Amniotic epithelial cell (primary cell): ENCODE measurements around the gene MALRD1.

Experiments used
- DNase-seq: peaks from one replicate; pipeline ENCODE4 v3.0.0-alpha.2; 2010; ENCODE audit warnings: low read depth

The MALRD1 gene

DNA sequence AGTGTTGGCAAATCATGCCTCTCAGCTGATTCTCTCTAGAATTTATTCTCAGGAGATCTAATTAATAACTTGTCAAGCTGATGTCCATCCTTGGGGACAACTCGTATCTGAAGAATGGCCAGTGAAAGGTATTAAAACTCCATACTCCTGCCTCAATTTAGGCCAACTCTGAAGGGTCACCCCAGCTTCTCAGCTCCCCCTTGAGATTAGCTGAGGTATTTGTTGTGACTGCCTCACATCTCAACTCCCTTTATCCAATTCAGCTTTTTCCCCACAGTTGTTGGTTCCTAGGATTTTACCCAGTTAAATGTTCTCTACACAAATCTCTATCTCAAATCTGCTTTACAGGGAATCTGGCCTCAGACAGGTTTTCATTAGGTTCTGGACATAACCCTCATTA is 182.4 kb downstream of the MALRD1 start:
- DNase-seq: no peak

DNA sequence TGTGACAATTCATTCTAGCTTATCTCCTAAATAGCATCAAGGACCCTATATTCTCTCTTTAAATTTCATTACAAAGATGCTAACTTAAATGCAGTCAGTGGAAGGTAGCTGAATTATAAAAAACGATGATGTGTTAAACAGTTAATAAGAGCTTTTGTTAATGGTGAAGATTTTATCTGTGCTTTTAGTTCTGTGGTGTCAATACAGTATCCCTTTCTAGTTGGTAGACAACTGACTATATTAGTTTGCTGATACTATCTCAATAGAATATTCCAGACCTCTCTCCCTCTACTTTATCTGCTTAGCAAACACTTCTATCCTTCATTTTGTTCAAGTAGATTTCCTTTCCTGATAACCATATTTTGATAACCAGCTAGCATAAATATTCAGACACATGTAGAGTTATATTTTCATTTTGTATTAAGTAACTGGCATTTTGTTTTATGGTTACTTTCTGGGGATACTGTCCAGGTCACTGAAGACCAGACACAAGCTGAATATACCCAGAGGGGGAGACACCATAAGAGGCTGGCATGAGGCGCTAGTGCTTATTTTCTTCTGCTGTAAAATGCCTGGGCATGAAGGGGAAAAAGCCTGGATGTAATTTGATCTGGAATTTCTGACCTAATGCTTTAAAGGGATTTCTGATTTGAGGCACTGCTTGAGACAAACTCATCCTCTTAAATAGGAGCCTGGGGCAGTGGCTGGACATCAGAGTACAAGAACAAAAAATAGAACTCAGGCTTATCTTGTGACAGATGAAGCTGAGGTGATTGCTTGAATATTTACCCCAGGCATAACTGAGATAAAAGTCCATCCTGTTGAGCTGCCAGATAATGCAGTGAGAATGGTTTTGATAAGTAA is 197.5 kb downstream of the MALRD1 start:
- peak; percentile 32 for DNase-seq

DNA sequence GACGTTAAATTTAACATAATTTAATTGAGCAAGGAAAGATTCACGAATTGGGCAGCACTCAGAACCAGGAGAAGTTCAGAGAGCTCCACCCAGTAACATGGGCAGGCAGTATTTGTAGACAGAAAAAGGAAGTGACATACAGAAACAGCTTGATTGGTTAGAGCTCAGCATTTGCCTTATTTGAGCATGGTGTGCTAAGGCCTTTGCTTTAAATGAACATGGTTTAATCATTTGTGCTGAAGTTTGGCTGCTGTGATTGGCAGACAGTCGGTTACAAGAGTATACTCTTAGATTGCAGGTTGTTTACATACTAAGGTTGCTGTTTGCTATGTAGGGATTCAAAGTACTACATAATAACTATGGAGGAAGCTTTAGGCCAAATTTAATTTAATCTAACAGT is 199.2 kb downstream of the MALRD1 start:
- DNase-seq: no peak

DNA sequence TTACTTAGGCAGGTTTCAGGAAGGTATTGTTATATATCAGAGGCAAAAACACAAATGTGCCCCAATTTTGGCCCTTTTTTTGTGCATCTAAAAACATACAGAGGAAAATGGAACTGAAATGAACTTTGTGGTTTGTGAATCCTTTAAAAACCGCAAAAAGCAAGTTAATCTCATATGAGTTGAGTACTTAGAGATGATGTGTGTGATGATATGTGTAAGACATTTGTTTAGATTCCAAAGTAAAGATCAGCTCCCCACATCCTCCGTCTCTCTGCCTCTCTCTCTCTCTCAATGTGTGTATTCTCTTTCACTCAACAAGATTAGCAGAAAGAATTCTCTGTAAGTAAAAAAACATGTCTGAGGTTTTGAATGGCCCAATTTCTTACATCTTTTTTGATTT is 201.9 kb downstream of the MALRD1 start:
- DNase-seq: peak; percentile 82

DNA sequence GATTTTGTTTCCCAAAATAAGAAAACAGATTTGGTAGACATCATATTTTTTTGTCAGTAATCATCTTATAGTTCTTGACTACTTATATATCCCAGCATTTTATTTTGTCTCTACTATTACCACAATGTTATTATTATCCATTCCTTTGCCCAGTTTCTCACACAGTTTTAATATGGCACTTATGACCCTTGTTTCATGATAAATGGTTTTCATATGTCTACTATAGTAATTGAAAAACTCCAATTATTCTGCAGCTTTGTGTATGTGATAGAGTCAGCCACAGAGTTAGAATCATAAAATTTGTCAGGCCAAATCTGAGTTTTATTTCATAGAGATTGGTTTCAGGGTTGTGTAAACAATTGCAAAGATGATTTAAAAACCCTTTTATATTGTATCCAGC is 203.9 kb downstream of the MALRD1 start:
- no peak for DNase-seq

DNA sequence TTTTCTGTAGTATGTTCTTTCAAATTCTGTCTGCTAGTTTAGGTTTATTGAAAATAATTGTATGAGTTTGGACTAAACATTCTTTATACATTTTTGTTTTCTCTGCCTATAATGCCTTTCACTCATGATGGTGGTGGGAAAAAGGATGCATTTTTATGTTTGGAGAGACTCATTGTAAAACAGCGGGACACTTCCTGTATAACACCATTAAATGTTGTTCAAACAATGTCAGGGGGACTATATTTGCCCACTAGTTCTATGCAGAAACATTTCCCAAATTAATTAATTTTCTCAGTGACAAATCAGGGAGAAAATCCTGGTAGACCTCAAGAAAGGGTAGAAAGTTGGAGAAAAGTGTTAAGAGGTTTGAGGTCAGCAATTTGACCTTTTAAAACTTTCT is 207.7 kb downstream of the MALRD1 start:
- no peak for DNase-seq

DNA sequence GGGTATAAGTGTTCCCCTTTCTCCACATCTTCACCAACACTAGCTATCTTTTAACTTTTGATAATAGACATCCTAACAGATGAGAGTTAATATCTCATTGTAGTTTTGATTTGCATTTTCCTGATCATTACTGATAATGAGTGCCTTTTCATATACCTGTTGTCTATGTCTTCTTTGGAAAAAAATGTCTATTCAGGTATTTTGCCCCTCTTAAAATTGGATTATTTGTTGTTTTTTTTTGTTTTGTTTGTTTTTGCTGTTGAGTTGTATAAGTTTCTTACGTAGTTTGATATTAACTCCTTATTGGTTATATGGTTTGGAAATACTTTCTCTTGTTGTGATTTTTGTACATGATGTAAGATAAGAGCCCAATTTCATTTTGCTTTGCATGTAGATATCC is 214.7 kb downstream of the MALRD1 start:
- no peak for DNase-seq

DNA sequence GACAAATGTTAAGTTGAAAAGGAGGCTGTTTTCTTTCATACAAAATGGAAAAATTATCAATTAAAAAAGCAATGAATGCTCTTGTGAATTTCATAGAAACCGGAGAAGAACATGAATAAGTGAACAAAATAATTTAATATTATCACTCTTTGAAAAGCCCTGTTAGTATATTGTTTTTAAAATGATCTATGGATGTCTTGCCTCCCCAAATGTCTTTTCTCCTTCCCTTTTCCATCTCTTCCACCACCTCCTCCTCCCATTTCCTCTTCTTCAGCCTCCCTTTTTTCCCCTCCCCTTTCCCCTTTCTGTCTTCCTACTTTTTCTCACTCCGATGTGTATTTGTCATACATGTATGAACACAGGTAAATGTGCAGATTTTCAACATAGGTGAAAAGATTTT is 234.7 kb downstream of the MALRD1 start:
- no peak for DNase-seq

DNA sequence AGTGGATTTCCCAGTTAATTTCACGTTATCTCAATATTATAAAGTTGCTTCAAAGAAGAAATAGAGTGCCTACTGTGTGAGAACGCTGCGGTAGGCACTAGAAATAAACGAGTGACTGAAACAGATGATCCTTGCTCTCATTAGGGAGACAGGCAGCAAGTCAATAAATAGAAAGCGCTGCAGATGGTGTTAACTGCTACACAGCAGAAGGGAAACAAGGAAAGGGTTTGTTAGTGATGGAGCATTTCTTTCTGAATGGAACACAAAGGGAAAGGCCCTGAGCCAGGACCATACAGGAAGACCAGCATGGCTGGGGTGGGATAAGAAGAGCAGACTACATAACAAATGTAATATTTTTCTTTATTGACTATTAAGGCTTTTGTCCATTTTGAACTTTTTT is 235.2 kb downstream of the MALRD1 start:
- DNase-seq: no peak

DNA sequence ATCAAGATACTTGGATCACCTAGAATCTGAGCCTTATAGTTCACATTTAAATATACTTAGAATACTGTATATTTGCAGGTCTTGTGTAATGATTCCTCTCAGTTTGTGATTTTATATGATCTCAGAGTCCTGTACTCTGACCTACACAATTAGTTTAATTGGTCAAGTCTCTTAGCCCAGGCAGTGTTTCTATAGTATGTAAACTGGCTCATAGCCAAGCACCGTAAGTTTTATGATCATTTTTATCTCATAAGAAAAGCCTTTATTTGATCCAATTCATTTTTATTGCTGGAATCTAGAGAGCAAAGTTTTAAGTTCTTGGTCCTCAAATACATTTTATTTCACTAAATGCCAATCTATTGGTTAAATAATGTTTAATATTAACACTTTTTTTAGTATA is 242.2 kb downstream of the MALRD1 start:
- DNase-seq: no peak

DNA sequence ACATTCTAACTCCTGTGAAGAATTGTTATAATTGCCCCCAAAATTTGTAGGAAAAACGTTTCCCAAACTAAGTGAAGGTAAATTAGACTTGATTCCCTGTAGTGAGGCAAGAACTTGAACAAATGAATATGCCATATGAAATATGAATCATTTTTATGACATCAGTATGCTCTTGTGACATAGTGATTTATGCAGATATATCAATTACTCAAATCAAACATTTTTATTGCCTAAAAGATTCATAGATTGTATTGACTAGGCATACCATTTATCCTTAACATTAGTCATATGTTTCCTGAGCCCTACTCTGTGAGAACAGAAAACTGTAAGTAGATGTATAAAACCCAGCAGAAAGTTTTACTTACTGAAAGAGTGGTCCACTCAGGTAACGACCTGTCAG is 245.6 kb downstream of the MALRD1 start:
- no peak for DNase-seq

DNA sequence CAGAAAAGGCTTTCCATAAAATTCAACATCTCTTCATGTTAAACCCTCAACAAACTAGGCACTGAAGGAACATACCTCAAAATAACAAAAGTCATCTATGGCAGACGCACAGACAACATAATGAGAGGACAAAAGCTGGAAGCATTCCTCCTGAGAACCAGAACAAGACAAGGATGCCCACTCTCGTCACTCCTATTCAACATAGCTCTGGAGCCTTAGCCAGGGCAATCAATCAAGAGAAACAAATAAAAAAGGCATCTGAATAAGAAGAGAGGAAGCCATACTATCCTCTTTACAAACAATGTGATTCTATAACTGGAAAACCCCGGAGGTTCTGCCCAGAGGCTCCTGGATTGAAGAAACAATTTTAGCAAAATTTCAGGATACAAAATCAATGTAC is 251.0 kb downstream of the MALRD1 start:
- no peak for DNase-seq

DNA sequence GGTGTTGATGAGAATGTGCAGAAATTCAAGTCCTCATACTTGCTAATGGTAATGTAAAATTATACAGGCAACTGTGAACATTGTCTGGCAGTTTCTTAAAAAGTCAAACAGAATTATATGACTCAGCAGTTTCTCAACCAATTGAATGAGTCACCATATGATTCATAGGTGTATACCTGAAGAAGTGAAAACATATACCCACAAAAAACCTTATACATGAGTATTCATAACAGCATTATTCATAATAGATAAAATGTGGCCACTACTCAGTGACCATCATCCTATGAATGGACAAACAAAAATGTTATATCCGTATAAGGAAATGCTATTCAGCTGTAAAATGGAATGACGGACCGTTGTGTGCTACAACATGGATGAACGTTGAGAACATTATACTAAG is 253.5 kb downstream of the MALRD1 start:
- DNase-seq: peak; percentile 79

DNA sequence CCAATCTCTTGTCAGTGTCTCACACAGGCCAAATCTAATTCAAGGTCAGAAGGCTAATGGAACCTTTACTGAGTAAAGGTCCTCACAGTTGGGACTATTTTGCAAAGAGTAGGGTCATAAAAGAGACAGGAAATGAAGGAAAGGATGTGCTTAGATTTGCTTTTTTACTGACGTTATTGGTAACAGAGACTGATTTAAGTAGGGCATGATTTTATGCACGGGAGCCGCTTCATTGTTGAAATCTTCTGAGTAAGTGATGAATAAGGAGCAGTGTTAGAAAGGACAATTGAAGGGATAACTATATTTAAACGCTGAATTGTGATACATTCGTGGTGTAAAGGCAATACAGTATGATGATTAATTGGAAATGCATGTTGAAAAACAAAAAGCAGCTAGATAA is 261.5 kb downstream of the MALRD1 start:
- DNase-seq: no peak

DNA sequence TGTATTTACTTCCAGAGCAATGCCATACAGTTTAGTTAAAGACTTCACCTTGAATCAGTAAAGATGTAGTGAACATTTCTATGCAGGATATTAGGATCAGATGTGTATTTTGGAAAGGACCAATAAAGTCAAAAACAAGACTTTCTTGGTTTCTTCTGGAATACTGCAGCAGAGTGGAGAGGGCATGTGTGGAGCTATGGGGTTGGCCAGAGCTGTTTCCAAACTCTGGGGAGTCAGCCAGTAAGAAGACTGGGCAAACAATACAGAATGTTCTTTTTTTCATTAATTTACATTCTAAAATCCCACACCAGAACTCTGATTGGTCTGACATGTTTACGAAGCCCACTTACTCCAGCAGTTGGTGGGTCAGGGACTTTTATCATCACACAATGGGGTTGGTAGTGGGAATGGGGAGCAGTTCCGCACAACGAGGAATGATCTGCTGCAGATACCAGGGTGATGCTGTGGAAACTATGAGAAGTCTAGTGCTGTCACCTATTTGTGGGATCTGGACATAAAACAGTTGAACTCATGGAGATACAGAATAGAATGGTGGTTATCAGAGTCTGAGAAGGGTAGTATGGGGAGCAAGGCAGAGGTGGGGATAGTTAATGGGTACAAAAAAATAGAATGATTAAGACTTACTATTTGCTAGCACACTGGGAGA is 267.7 kb downstream of the MALRD1 start:
- no peak for DNase-seq

DNA sequence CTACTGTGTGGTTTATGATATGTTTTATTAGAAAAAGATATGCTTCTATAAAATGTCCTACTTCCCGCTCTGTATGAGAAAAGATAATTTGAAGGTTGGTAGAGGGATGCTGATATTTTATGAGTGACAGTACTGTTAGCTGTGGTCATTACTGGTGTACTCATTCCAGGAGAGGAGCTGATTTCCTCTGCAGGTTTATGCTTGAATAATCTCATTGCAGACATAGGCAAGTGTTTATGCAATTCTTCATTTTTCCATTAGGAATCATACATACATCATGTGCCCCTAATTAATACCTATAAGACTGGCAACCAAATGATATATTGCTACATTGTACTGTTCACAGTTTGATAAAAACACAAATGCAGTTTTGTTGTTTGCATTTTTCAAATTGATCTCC is 269.4 kb downstream of the MALRD1 start:
- no peak for DNase-seq

DNA sequence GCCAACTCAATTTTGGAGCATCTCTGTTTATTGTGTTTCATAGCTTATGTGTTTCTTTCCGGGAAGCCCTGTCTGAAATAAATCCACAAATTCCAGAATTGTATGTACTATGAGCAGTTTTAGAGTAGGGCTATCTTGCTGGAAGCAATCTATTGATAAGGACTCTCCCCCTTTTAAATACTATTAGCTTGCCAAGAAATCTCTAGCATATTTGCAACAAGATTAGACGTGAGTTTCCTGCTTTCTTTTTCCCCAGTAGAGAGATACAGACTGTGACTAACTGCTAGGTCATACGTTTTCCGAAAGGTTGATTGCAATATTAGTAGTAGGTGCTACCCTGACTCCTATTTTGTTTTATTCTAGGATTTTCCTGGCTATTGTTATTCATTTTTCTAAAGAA is 277.0 kb downstream of the MALRD1 start:
- DNase-seq: peak; percentile 15

DNA sequence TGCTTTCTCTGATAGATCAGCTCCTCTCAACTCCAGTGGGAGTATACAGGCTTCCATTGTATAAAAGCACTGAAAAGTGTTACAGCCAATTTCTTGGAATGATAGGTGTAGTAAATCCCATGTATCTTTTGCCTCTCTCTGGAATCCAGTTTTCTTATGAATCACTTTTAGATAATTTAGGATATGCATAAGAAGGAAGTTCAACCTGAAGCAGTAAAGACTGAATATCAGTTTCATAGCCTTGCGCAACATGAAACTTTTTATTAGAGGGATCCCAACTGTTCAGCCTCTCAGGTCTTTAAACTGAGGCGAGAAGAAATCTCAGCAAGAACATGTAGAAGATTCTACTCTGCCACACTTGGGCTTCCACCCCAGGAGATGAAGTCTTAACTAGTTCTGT is 280.0 kb downstream of the MALRD1 start:
- DNase-seq: no peak

DNA sequence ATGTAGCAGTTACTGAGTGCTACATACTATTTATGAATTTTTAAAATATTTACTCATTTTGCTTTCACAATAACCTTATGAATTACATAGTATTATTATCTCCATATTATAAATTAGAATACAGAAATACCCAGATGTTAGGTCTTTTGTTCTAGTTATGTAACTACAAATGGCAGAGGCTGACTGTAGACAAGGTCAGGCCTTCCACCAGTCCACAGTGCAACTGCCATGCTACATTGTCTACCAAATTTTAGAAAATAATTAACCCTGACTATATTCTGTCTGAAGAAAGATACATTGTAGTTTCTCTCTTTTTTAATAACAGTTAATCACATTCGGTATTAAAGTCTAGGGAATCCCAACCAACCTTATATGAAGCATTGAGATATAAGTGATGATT is 280.9 kb downstream of the MALRD1 start:
- no peak for DNase-seq

DNA sequence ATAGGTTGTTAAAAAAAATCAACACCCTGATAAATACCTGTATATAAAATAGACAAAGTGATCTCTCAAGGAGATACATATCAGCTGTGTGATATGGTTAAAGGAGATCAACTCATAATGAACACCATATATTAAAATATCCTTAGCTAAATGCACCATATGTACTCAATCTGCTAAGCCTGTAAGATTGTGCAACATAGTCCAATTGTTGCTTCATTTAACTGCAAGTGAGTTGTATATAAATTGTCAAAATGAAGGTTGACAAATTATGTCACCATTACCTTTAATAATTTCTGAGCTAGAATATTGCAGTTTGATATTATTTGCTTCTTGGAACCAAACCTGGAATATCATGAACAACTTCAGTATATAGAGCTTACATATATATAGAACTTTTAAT is 283.7 kb downstream of the MALRD1 start:
- peak; percentile 44 for DNase-seq

DNA sequence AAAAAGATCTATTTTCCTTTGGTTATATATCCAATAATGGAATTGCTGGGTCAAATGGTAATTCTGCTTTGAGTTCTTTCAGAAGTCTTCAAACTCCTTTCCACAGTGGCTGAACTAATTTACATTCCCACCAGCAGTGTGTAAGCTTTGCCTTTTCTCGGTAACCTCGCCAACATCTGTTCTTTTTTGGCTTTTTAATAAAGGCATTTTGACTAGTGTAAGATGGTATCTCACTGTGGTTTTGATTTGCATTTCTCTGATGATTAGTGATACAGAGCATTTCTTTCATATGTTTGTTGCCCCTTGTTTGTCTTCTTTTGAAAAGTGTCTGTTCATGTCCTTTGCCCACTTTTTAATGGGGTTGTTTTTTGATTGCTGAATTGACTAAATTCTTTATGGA is 285.0 kb downstream of the MALRD1 start:
- no peak for DNase-seq

DNA sequence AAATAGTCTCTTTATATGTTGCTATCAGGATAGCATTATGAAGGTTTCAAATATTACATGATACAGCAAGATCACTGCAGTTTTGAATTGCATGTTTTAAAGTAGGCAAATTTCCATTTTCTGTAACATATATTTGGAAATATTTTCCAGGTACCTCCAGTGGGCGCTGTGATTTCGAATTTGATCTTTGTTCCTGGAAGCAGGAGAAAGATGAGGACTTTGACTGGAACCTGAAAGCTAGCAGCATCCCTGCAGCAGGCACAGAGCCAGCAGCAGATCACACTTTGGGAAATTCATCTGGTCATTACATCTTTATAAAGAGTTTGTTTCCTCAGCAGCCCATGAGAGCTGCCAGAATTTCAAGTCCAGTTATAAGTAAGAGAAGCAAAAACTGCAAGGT is 299.0 kb downstream of the MALRD1 start:
- peak; percentile 4 for DNase-seq

DNA sequence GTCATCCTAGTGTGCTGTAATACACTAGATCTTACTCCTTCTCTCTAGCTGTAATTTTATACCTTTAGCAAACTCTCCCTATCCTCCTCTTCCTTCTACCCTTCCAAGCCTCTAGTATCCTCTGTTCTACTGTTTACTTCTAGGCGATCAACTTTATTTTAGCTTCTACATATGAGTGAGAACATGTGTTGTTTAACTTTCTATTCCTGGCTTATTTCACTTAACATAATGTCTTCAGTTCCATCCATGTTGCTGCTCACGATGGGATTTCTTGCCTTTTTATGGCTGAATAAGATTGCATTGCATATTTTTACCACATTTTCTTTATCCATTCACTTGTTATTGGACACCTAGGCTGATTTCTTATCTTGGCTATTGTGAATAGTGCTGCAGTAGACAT is 318.6 kb downstream of the MALRD1 start:
- DNase-seq: no peak

DNA sequence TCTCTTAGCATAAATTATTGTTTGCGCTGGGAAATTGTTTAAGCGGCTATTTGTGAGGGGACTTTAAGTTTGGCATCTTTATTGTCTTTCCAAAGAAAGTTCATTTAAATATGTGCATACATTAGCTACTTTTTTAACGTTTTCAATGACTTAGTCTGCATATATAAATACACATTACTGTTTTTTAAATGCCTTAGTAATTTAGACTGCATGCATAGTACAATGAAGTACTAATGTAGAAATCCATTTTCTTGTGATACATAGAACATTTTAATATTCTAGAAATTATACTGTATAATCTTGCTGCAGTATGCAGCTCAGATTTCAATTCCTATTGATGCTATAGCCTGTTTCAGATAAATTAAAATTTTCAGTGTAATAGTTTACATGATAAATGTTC is 325.4 kb downstream of the MALRD1 start:
- DNase-seq: no peak
